ENCODE measurements around the gene FZD10.

FZD10 gene

GRCh38 chr12:130127532-130127911, 34.7 kb upstream of the FZD10 start:
- DNase-seq (ENCODE audit: low read depth in 1 of 2, low spot score in 1 of 2) = no peak
- Histone ChIP-seq H3K27ac (replicated peaks) (no peak overlapping the region), H3K4me3 (replicated peaks; ENCODE audit: insufficient read depth, low read length) (no peak overlapping the region), H3K27me3 (ENCODE audit: insufficient read depth, poor library complexity, severe bottlenecking) (no peaks in the 10 kb centered on the region)
- no peak for TF ChIP-seq POLR2AphosphoS5 (IDR thresholded peaks at IDR 0.05; ENCODE audit: low read depth)
- TF ChIP-seq CTCF (IDR thresholded peaks at IDR 0.05; ENCODE audit: insufficient read depth, low read length) = no peak
- no peak for TF ChIP-seq GABPA (IDR thresholded peaks at IDR 0.05; ENCODE audit: low read depth)

- no peak for DNase-seq (ENCODE audit: low read depth in 1 of 2, low spot score in 1 of 2)
- no peaks in the 10 kb centered on the region for H3K27me3 ChIP-seq (ENCODE audit: insufficient read depth, poor library complexity, severe bottlenecking)
- H3K4me3 ChIP-seq (replicated peaks; ENCODE audit: insufficient read depth, low read length) = no peak overlapping the region
- H3K27ac ChIP-seq (replicated peaks) = no peak overlapping the region
- TF ChIP-seq CTCF (IDR thresholded peaks at IDR 0.05; ENCODE audit: insufficient read depth, low read length) (no peak), REST (IDR thresholded peaks at IDR 0.05; ENCODE audit: insufficient replicate concordance, low read depth) (no peak), GABPA (IDR thresholded peaks at IDR 0.05; ENCODE audit: low read depth) (no peak), SPI1 (IDR thresholded peaks at IDR 0.05; ENCODE audit: borderline replicate concordance, low read depth) (no peak), POLR2AphosphoS5 (IDR thresholded peaks at IDR 0.05; ENCODE audit: low read depth) (no peak)
Observed at GRCh38 chr12:130127912-130128789, 34.1 kb upstream of the FZD10 start.

- TF ChIP-seq GABPA (IDR thresholded peaks at IDR 0.05; ENCODE audit: low read depth) = no peak
- no peak for TF ChIP-seq CTCF (IDR thresholded peaks at IDR 0.05; ENCODE audit: insufficient read depth, low read length)
- no peak for TF ChIP-seq REST (IDR thresholded peaks at IDR 0.05; ENCODE audit: insufficient replicate concordance, low read depth)
- TF ChIP-seq SPI1 (IDR thresholded peaks at IDR 0.05; ENCODE audit: borderline replicate concordance, low read depth) = no peak
- TF ChIP-seq POLR2AphosphoS5 (IDR thresholded peaks at IDR 0.05; ENCODE audit: low read depth) = no peak
- no peak overlapping the region for H3K4me3 ChIP-seq (replicated peaks; ENCODE audit: insufficient read depth, low read length)
- no peak for DNase-seq (ENCODE audit: low read depth in 1 of 2, low spot score in 1 of 2)
- no peak overlapping the region for H3K27ac ChIP-seq (replicated peaks)
- no peaks in the 10 kb centered on the region for H3K27me3 ChIP-seq (ENCODE audit: insufficient read depth, poor library complexity, severe bottlenecking)
Observed at GRCh38 chr12:130128790-130129735, 33.2 kb upstream of the FZD10 start.

Data from HL-60 (cell line).